Retinal pigment epithelial cell (primary cell): Measurements from ENCODE around the gene CROCC2.
A peak's percentile ranks its signal among the peaks of the same experiment; 100 is the strongest.

Source experiments
- DNase-seq: peaks from one replicate; pipeline ENCODE4 v3.0.0-alpha.2; 2010; ENCODE audit warnings: low read depth
- H3K4me3 ChIP-seq: 2 replicates; pipeline ENCODE4 v1.5.1; 2011; ENCODE audit warnings: mild to moderate bottlenecking, low read length, control low read depth, moderate library complexity
- CTCF ChIP-seq: conservative IDR thresholded peaks from 2 replicates; pipeline ENCODE4 v1.5.1; 2011; ENCODE audit warnings: low read depth, low read length, control low read depth, inconsistent platforms

CROCC2 gene

GRCh38 chr2:240912878-240913809, 7.0 kb downstream of the CROCC2 start:
- H3K4me3 ChIP-seq = no peak overlapping the region
- no peak for TF ChIP-seq CTCF
- DNase-seq = no peak

GRCh38 chr2:240913810-240914644, 7.9 kb downstream of the CROCC2 start:
- no peak for DNase-seq
- TF ChIP-seq CTCF = peak; percentile 94
- no peak overlapping the region for H3K4me3 ChIP-seq

GRCh38 chr2:240914645-240915525, 8.7 kb downstream of the CROCC2 start:
- no peak for TF ChIP-seq CTCF
- no peak overlapping the region for H3K4me3 ChIP-seq
- no peak for DNase-seq

GRCh38 chr2:240915526-240916341, 9.6 kb downstream of the CROCC2 start:
- TF ChIP-seq CTCF = no peak
- H3K4me3 ChIP-seq = no peak overlapping the region
- no peak for DNase-seq

GRCh38 chr2:240916571-240917008, 10.5 kb downstream of the CROCC2 start:
- no peak for TF ChIP-seq CTCF
- no peak overlapping the region for H3K4me3 ChIP-seq
- DNase-seq = peak; percentile 19
